ENCODE data around the gene KIF17. TPM values are rescaled to one million over a fixed set of nuclear protein-coding genes. Genes with fewer than 3 reads are reported as not detected.

KIF17 gene
- total RNA-seq, 1 experiment from 2014 or later, result 2.4 TPM

- H3K9ac ChIP-seq (ENCODE audit: low read length), result no peak overlapping the region
- DNase-seq (ENCODE audit: low read depth, low spot score) (no peak), ATAC-seq (peak; percentile 61)
- ChIA-PET CTCF (no interaction called here), RAD21 (ENCODE audit: low non-redundant PET in 1 of 2, low total read pairs in 2 of 2, uncharacterized antibody in 2 of 2, unreplicated experiment in 2 of 2) (no interaction called here), POLR2A (no interaction called here)
- H3K4me1 ChIP-seq (ENCODE audit: control insufficient read depth in 1 of 2, insufficient read depth in 2 of 2, low read length in 2 of 2), result peaks cover 19 to 22% of the 10 kb centered on the region in 2 experiments
- H3K4me2 ChIP-seq (ENCODE audit: low read length), result no peak overlapping the region
- H4K20me1 ChIP-seq (ENCODE audit: insufficient read depth), result no peaks in the 10 kb centered on the region
- no peaks in the 10 kb centered on the region for H3K27me3 ChIP-seq (ENCODE audit: insufficient read depth, low read length)
- intact Hi-C loops (cut with micrococcal nuclease), result no loop called here
- no peaks in the 10 kb centered on the region for H3K79me2 ChIP-seq (ENCODE audit: insufficient read depth, low read length)
- H3K27ac ChIP-seq (ENCODE audit: low read depth, low read length), result no peak overlapping the region
- no TSS peak for BruUV-seq (replicated peaks)
- H3K9me3 ChIP-seq (ENCODE audit: control insufficient read depth in 1 of 2, insufficient read depth in 1 of 2, low read depth in 1 of 2, low read length in 2 of 2), result no peaks in the 10 kb centered on the region
- H3K36me3 ChIP-seq (ENCODE audit: control insufficient read depth in 1 of 2, insufficient read depth in 2 of 2, low read length in 2 of 2), result no peaks in the 10 kb centered on the region
- TF ChIP-seq, protein P1, sequence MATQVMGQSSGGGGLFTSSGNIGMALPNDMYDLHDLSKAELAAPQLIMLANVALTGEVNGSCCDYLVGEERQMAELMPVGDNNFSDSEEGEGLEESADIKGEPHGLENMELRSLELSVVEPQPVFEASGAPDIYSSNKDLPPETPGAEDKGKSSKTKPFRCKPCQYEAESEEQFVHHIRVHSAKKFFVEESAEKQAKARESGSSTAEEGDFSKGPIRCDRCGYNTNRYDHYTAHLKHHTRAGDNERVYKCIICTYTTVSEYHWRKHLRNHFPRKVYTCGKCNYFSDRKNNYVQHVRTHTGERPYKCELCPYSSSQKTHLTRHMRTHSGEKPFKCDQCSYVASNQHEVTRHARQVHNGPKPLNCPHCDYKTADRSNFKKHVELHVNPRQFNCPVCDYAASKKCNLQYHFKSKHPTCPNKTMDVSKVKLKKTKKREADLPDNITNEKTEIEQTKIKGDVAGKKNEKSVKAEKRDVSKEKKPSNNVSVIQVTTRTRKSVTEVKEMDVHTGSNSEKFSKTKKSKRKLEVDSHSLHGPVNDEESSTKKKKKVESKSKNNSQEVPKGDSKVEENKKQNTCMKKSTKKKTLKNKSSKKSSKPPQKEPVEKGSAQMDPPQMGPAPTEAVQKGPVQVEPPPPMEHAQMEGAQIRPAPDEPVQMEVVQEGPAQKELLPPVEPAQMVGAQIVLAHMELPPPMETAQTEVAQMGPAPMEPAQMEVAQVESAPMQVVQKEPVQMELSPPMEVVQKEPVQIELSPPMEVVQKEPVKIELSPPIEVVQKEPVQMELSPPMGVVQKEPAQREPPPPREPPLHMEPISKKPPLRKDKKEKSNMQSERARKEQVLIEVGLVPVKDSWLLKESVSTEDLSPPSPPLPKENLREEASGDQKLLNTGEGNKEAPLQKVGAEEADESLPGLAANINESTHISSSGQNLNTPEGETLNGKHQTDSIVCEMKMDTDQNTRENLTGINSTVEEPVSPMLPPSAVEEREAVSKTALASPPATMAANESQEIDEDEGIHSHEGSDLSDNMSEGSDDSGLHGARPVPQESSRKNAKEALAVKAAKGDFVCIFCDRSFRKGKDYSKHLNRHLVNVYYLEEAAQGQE (IDR thresholded peaks at IDR 0.05; ENCODE audit: low read depth), result no peak
- TF ChIP-seq, protein P2, sequence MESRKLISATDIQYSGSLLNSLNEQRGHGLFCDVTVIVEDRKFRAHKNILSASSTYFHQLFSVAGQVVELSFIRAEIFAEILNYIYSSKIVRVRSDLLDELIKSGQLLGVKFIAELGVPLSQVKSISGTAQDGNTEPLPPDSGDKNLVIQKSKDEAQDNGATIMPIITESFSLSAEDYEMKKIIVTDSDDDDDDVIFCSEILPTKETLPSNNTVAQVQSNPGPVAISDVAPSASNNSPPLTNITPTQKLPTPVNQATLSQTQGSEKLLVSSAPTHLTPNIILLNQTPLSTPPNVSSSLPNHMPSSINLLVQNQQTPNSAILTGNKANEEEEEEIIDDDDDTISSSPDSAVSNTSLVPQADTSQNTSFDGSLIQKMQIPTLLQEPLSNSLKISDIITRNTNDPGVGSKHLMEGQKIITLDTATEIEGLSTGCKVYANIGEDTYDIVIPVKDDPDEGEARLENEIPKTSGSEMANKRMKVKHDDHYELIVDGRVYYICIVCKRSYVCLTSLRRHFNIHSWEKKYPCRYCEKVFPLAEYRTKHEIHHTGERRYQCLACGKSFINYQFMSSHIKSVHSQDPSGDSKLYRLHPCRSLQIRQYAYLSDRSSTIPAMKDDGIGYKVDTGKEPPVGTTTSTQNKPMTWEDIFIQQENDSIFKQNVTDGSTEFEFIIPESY (IDR thresholded peaks at IDR 0.05; ENCODE audit: extremely low read depth, insufficient replicate concordance, low read length), result no peak
- TF ChIP-seq CTCF (IDR thresholded peaks at IDR 0.05 in 2 of 3, conservative IDR thresholded peaks at IDR 0.05 in 1 of 3; ENCODE audit: borderline replicate concordance in 1 of 3, insufficient read depth in 1 of 3, low read depth in 2 of 3, low read length in 2 of 3) (peak in 2 of 3 experiments; percentile 42 to 55; a peak in 5 of 6 replicates), ZFX (IDR thresholded peaks at IDR 0.05) (no peak), RAD21 (IDR thresholded peaks at IDR 0.05; ENCODE audit: low read depth) (peak; percentile 60), ELF1 (IDR thresholded peaks at IDR 0.05; ENCODE audit: borderline replicate concordance, low read depth) (no peak), EGR1 (IDR thresholded peaks at IDR 0.05; ENCODE audit: low read depth) (no peak)
- H3K4me3 ChIP-seq (replicated peaks in 1 of 2; ENCODE audit: low read depth in 1 of 2, low read length in 2 of 2), result no peak overlapping the region
- H3K9me2 ChIP-seq (ENCODE audit: insufficient read depth), result no peaks in the 10 kb centered on the region
- no peak overlapping the region for H2AFZ ChIP-seq (ENCODE audit: low read depth, low read length, poor library complexity, severe bottlenecking)
These were observed 15.4 kb downstream of the KIF17 start for GRCh38 chr1:20702416-20702815.

All from HCT116 (cell line).